Stimulated activated CD4-positive, alpha-beta T cell treated with anti-CD3 and anti-CD28 coated beads, Interleukin-1b, Interleukin-23, amount 100 ng/mL, for 4 hours (primary cell): ENCODE measurements around the gene TOP3A.

Experiments used
- DNase-seq, 2 donors: peaks; one replicate each; pipeline ENCODE4 v3.0.0-alpha.2; 2020; ENCODE audit warnings: low read depth in 2 of 2

Gene TOP3A

DNA sequence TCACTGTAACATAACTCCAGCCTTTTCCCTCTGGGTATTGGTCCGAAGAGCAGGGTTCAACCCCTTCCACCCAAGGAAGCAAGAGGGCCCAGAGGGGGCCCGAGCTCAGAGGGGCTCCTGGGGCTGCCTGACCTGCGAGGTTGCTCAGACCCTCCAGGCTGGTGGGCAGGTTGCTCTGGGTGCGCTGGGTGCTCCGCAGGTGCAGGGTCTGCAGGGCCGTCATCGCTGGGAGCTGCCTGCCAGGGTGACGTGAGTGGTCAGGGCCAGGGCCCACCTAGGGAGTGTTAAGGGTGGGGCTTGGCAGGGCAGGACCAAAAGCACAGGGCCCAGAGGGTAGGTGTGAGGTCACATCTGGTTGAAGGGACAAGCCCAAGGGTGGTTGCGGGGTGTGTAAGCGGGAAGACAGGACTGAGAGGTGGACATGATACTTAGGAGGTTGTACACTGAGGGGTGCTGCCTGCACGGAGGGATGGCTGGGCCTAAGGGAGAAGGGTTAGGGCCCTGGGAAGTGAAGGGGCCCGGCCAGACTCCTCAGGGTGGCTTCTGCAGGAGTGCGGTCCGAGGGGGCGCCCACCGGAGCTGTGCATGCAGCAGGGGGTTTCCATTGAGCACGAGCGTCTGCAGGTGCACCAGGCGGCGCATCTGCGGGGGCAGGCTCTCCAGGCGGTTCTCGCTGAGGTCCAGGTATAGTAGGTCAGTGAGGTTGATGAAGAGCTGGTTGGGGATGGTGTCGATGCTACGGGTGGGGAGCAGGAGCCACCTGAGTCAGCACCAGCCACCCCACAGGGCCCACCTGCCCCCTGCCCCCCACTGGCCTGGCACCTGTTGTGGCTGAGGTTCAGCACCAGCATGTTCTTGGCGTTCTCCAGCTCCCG is 60.6 kb downstream of the TOP3A start:
- no peak for DNase-seq

GRCh38 chr17:18253187-18253884 is 61.5 kb downstream of the TOP3A start:
- no peak for DNase-seq

DNA sequence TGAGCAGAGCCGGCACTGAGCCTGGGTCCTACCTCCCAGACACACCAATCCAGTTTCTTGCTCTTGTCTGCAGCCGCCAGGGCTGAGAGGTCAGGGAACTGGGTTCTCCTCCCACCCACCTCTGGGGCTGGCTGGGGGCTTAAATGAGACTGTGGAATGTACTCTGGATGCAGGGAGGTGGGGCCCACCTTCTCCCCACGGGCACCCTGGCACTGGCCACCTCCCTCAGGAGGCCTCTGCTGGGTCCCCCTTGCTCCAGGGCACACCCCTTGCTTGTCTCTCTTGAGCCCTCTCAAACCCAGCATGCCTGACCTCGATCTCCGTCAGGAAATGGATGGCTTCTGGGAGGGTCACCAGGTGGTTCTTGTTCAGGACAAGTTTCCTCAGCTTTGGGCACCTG is 62.6 kb downstream of the TOP3A start:
- no peak for DNase-seq

GRCh38 chr17:18251204-18251603 is 63.6 kb downstream of the TOP3A start:
- DNase-seq = no peak

DNA sequence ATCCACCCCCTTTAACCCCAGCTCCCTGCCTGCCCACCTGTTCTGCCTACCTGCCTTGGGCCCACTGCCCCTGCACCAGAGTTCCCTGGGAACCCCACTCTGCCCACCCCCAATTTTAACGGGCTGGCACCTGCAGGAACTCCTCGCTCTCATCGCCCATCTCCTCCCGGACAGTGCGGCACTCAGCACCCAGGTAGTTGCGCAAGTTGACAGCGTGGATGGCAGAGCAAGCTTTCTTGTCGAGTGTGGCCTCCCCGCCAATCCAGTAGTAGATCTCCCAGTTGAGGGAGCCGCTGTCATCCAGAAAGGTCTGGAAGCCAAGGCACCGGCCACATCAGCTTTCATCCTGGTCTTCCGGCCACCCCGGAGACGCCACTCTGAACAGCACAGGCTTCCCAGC is 64.1 kb downstream of the TOP3A start:
- DNase-seq = no peak

- no peak for DNase-seq
These were observed 64.5 kb downstream of the TOP3A start for GRCh38 chr17:18250259-18250658.

- DNase-seq = no peak
These were observed 66.0 kb downstream of the TOP3A start for GRCh38 chr17:18248811-18249210.

DNA sequence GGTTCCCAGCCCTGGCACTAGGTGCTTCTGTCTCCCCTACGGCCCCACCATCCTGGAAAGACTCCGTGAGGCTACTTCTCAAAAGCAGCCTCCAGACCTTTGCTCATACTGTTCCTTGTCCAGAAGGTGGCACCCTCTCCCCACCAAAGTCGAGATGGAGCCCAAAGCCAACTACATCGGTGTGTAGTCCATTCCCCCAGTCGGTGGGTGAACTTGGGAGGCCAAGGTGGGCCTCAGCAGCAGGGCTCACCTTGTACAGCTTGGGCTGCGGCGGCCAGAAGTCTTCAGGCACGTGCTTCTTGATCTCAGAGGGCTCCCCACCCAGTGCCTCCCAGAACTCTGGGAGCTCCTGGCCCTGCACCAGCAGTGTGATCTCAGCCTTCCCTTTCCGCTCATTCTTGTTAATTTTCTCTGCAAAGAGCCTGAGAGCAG is 66.5 kb downstream of the TOP3A start:
- peak; percentile 42 to 56 for DNase-seq

- DNase-seq = no peak
These were observed 67.2 kb downstream of the TOP3A start for GRCh38 chr17:18247613-18248001.

DNA sequence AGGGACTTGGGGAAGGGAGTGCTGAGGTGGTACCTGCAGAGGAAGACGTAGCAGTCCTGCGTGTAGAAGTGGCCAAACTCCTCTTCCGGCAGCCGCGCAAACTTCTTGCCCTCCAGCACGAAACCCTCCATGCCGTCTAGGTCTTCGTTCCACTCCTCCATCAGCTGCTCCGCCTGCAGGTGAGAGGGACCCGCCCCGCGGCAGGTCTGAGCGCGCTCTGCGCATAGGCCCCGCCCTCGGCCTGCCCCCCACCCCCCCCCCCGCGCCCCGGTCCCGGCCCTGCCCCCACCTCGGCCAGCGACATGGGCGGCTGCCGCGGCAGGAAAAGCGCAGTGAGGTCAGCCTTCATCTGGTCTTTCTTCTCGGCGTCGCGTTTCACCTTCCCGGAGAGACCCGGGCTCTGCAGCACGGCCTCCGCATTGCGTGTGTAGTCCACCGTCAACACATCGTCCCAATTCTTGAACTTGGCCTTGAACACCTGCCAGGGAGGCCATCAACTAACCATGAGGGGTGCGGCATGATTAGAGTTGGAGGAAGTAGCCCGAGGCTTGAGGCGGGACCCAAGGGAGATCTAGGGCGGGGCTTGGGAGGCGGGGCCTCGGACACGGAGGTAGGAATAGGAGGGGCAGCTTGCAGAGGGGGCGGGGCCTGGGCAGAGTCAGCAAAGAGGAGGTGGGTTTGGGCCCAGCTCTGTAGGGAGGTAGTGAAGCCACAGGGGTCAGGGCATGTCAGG is 67.7 kb downstream of the TOP3A start:
- peak in 1 of 2 donors; percentile 23 for DNase-seq

- no peak for DNase-seq
These were observed 68.6 kb downstream of the TOP3A start for GRCh38 chr17:18246109-18246725.

- DNase-seq = no peak
These were observed 69.6 kb downstream of the TOP3A start for GRCh38 chr17:18245038-18245776.

DNA sequence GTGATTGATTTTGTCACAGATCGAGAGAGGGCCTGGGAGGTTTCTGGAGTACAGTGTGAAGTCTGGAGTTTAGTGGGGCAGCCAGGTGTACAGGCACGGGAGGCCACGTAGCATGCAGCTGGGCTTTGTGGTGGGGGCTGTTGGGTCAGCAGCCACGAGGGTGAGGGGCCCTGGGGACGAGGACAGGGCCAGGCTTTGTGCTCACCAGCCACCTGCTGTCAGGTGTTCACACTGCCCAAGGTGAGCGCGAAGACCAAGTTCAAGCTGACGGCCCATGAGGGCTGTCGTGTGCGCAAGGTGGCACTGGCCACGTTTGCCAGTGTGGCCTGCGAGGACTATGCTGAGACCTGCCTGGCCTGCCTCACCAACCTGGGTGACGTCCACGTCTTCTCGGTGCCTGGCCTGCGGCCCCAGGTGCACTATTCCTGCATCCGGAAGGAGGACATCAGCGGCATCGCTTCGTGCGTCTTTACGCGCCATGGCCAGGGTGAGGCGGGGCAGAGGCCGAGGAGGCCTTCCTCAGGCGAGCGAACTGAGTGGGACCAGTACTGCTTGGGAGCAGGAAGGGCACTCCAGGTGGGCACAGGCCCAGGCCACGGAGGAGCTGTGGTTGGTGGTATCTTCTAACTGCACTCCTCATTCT is 73.4 kb downstream of the TOP3A start:
- no peak for DNase-seq

DNA sequence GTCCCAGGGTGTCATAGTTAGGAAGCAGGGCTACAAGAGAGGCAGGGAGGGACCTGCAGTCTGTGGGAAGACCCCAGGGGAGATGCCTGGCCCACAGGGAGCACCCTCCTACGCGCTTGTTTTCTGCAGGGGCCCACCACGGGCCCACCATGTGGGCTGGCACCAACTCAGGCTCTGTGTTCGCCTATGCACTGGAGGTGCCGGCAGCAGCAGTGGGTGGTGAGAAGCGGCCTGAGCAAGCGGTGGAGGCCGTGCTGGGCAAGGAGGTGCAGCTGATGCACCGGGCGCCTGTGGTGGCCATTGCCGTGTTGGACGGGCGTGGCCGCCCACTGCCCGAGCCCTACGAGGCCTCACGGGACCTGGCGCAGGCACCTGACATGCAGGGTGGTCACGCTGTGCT is 74.3 kb downstream of the TOP3A start:
- no peak for DNase-seq

DNA sequence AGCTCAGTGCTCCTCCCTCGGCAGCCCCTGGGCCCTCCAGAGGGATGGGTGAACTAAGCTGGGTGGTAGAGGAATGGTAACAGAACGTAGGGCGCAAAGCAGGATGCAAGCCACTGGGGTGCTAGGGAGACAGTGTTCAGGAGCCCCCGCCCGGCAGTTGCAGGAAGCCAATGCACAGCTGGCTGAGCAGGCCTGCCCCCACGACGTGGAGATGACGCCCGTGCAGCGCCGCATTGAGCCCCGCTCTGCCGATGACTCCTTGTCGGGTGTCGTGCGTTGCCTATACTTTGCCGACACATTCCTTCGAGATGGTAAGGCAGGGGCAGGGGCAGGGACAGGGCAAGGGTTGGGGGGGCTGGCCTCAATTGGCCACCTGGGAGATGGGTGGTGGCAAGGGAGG is 76.5 kb downstream of the TOP3A start:
- no peak for DNase-seq

DNA sequence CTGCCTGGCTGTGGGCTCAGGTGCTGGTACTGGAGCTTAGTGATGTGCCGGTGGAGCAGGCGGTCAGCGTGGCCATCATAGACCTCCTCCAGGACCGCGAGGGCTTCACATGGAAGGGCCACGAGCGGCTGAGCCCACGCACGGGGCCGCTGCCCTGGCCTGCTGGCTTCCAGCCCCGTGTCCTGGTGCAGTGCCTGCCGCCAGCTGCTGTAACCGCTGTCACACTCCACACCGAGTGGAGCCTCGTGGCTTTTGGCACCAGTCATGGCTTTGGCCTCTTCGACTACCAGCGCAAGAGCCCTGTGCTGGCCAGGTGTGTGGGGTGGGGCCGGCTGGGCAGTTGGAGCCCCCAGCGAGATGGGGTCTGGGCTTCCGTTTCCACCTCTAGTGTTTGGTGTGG is 77.3 kb downstream of the TOP3A start:
- DNase-seq = no peak

GRCh38 chr17:18236494-18236893 is 78.3 kb downstream of the TOP3A start:
- no peak for DNase-seq

DNA sequence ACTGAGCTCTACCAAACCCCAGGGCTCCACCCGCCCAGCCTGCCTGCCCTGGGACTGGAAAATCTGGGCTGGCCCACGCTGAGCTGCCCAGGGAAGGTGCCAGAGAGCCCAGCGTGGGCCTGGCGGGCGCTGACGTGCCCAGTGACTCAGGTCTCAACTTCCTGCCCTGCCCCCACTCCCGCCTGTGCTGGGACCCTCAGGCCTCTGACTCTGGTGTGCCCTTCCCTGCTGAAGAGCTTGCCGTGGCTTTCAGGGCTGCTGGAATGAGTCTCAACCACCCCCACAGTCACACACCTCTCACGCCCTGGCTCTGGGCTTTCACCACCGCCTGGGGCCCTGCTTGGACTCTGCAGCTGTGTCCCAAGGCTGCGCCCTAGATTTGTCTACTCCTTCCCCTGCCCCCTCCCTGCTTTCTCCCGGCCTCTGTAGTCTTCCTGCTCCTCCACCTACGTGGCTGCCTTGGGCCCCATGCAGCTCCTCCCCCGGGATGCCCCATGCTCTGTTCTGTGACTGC is 79.0 kb downstream of the TOP3A start:
- DNase-seq = no peak

DNA sequence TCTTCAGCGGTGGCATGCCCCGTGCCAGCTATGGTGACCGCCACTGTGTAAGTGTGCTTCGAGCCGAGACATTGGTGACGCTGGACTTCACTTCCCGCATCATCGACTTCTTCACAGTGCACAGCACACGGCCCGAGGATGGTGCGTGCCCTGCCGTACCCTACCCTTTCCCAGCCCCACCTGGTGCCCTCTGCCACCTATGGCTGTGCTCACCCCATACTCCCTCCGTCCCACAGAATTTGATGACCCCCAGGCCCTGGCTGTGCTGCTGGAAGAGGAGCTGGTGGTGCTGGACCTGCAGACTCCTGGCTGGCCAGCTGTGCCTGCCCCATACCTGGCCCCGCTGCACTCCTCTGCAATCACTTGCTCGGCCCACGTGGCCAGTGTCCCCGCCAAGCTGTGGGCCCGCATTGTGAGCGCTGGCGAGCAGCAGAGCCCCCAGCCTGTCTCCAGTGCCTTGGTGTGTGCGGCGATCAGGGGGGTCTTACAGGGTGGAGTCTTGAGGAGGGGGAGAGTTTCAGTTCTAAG is 79.9 kb downstream of the TOP3A start:
- DNase-seq = no peak

DNA sequence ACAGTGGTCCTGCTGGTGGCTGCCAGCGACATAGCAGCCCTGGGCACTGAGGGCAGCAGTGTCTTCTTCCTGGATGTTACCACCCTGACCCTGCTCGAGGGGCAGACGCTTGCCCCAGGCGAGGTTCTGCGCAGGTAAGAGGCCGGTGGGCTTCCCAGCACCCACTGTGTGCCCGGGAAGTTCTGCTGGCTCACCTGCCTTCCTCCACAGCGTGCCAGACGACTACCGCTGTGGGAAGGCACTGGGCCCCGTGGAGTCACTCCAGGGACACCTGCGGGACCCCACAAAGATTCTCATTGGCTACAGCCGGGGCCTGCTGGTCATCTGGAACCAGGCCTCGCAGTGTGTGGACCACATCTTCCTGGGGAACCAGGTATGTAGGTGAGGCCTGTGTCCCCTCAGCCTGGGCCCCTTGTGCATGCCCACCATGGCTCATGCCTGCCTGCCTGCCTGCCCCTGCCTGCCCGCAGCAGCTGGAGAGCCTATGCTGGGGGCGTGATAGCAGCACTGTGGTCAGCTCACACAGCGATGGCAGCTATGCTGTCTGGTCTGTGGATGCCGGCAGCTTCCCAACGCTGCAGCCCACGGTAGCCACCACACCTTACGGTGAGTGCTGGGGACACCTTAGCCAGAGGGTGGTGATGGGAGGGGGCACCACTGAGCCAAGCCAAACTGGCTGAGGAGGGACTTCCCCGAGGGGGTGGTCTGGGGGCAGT is 80.8 kb downstream of the TOP3A start:
- DNase-seq = no peak
